Endothelial cell of umbilical vein (primary cell): ENCODE results near the gene PRIM2.
"Not testable (repeated sequence)": the region's sequence is repeated elsewhere in the genome, so short reads cannot be mapped to it uniquely, and the experiment has no call there.

ENCODE experiments used
- CTCF ChIP-seq, 2 donors: IDR thresholded peaks; 1 replicate in 1 of 2; 2 replicates in 1 of 2; pipeline ENCODE4 v1.5.1; 2011; ENCODE audit warnings: low read length in 2 of 2, mild to moderate bottlenecking in 2 of 2, moderate library complexity in 2 of 2, control low read depth in 1 of 2, inconsistent platforms in 1 of 2, low read depth in 1 of 2; ENCODE audit not compliant: insufficient read depth in 1 of 2; ENCODE audit errors: extremely low read depth in 1 of 2
- POLR2AphosphoS5 ChIP-seq: IDR thresholded peaks from 2 replicates; pipeline ENCODE4 v1.6.1; 2012; ENCODE audit warnings: low read depth, mild to moderate bottlenecking, control low read depth, low read length, moderate library complexity; ENCODE audit not compliant: insufficient read depth

- TF ChIP-seq POLR2AphosphoS5; CTCF (IDR thresholded peaks at IDR 0.05; ENCODE audit: extremely low read depth in 1 of 2, insufficient read depth in 1 of 2, low read depth in 1 of 2, low read length in 2 of 2): not testable (repeated sequence)
Observed at GRCh38 chr6:57505251-57505650, 187.8 kb downstream of the PRIM2 start.
